ENCODE data around the gene CEP20.
A peak's percentile ranks its signal among the peaks of the same experiment; 100 is the strongest.

The CEP20 gene

GRCh38 chr16:15913046-15913698, 24.8 kb upstream of the CEP20 start:
- Histone ChIP-seq H3K79me1 (ENCODE audit: low read length) (no peaks in the 10 kb centered on the region), H3K4ac (ENCODE audit: low read depth, low read length) (no peak overlapping the region), H2AFZ (ENCODE audit: insufficient read depth, low read length, poor library complexity) (no peak overlapping the region), H3K27ac (ENCODE audit: low read depth, low read length) (no peak overlapping the region), H3K14ac (ENCODE audit: low read length) (no peak overlapping the region), H3K23ac (ENCODE audit: low read length) (no peak overlapping the region), H3K4me3 (ENCODE audit: low read depth, low read length) (no peak overlapping the region), H3K9ac (ENCODE audit: low read length) (no peak overlapping the region), H3K79me2 (ENCODE audit: control insufficient read depth, insufficient read depth, low read length, poor library complexity) (no peaks in the 10 kb centered on the region), H4K8ac (ENCODE audit: low read depth, low read length) (no peak overlapping the region), H2BK12ac (ENCODE audit: low read length) (no peak overlapping the region), H3K9me3 (ENCODE audit: insufficient read depth, low read depth, low read length) (peaks cover 2% of the 10 kb centered on the region), H2BK120ac (ENCODE audit: insufficient read depth, low read length, poor library complexity) (no peak overlapping the region), H3K36me3 (ENCODE audit: control insufficient read depth in 1 of 2, insufficient read depth in 2 of 2, low read length in 2 of 2) (no peaks in the 10 kb centered on the region), H3K4me2 (ENCODE audit: low read length) (no peak overlapping the region), H3K4me1 (ENCODE audit: control insufficient read depth in 1 of 2, insufficient read depth in 2 of 2, low read length in 2 of 2) (no peaks in the 10 kb centered on the region), H3K18ac (ENCODE audit: low read length) (no peak overlapping the region), H2BK5ac (ENCODE audit: low read depth, low read length, poor library complexity) (no peak overlapping the region), H2AK5ac (ENCODE audit: low read length) (no peak overlapping the region), H3K27me3 (ENCODE audit: insufficient read depth, low read length) (no peaks in the 10 kb centered on the region), H4K12ac (ENCODE audit: low read depth, low read length) (no peak overlapping the region), H4K91ac (ENCODE audit: low read depth, low read length) (no peak overlapping the region)
- WGBS (ENCODE audit: extremely low coverage, insufficient coverage, insufficient read length) = no CpG with 5 or more reads among the region's 7 CpGs
- DNase-seq = peak; percentile 20 to 65

- DNase-seq = no peak
- Histone ChIP-seq H3K9ac (ENCODE audit: low read length) (no peak overlapping the region), H2BK5ac (ENCODE audit: low read depth, low read length, poor library complexity) (no peak overlapping the region), H4K8ac (ENCODE audit: low read depth, low read length) (no peak overlapping the region), H3K27me3 (ENCODE audit: insufficient read depth, low read length) (no peaks in the 10 kb centered on the region), H3K4ac (ENCODE audit: low read depth, low read length) (no peak overlapping the region), H3K36me3 (ENCODE audit: control insufficient read depth in 1 of 2, insufficient read depth in 2 of 2, low read length in 2 of 2) (no peaks in the 10 kb centered on the region), H3K14ac (ENCODE audit: low read length) (no peak overlapping the region), H3K9me3 (ENCODE audit: insufficient read depth, low read depth, low read length) (no peaks in the 10 kb centered on the region), H2BK120ac (ENCODE audit: insufficient read depth, low read length, poor library complexity) (no peak overlapping the region), H3K27ac (ENCODE audit: low read depth, low read length) (no peak overlapping the region), H3K4me1 (ENCODE audit: control insufficient read depth in 1 of 2, insufficient read depth in 2 of 2, low read length in 2 of 2) (no peaks in the 10 kb centered on the region), H3K23ac (ENCODE audit: low read length) (no peak overlapping the region), H3K4me2 (ENCODE audit: low read length) (no peak overlapping the region), H3K18ac (ENCODE audit: low read length) (no peak overlapping the region), H4K12ac (ENCODE audit: low read depth, low read length) (no peak overlapping the region), H2AFZ (ENCODE audit: insufficient read depth, low read length, poor library complexity) (no peak overlapping the region), H2AK5ac (ENCODE audit: low read length) (no peak overlapping the region), H3K79me2 (ENCODE audit: control insufficient read depth, insufficient read depth, low read length, poor library complexity) (no peaks in the 10 kb centered on the region), H3K4me3 (ENCODE audit: low read depth, low read length) (no peak overlapping the region), H4K91ac (ENCODE audit: low read depth, low read length) (no peak overlapping the region), H3K79me1 (ENCODE audit: low read length) (no peaks in the 10 kb centered on the region), H2BK12ac (ENCODE audit: low read length) (no peak overlapping the region)
- WGBS (ENCODE audit: extremely low coverage, insufficient coverage, insufficient read length) = 100% methylated on average over 1 of the region's 3 CpGs
These were observed 22.8 kb upstream of the CEP20 start for GRCh38 chr16:15911198-15911597.

GRCh38 chr16:15907863-15908478, 19.6 kb upstream of the CEP20 start:
- Histone ChIP-seq H3K4ac (ENCODE audit: low read depth, low read length) (no peak overlapping the region), H3K4me2 (ENCODE audit: low read length) (no peak overlapping the region), H2AK5ac (ENCODE audit: low read length) (no peak overlapping the region), H4K8ac (ENCODE audit: low read depth, low read length) (no peak overlapping the region), H4K91ac (ENCODE audit: low read depth, low read length) (no peak overlapping the region), H3K27me3 (ENCODE audit: insufficient read depth, low read length) (no peaks in the 10 kb centered on the region), H2BK120ac (ENCODE audit: insufficient read depth, low read length, poor library complexity) (no peak overlapping the region), H3K23ac (ENCODE audit: low read length) (no peak overlapping the region), H3K14ac (ENCODE audit: low read length) (no peak overlapping the region), H3K18ac (ENCODE audit: low read length) (no peak overlapping the region), H3K27ac (ENCODE audit: low read depth, low read length) (no peak overlapping the region), H3K4me1 (ENCODE audit: control insufficient read depth in 1 of 2, insufficient read depth in 2 of 2, low read length in 2 of 2) (no peaks in the 10 kb centered on the region), H3K79me2 (ENCODE audit: control insufficient read depth, insufficient read depth, low read length, poor library complexity) (no peaks in the 10 kb centered on the region), H3K9me3 (ENCODE audit: insufficient read depth, low read depth, low read length) (peaks cover 2% of the 10 kb centered on the region), H3K36me3 (ENCODE audit: control insufficient read depth in 1 of 2, insufficient read depth in 2 of 2, low read length in 2 of 2) (no peaks in the 10 kb centered on the region), H2AFZ (ENCODE audit: insufficient read depth, low read length, poor library complexity) (no peak overlapping the region), H3K4me3 (ENCODE audit: low read depth, low read length) (no peak overlapping the region), H3K79me1 (ENCODE audit: low read length) (no peaks in the 10 kb centered on the region), H2BK12ac (ENCODE audit: low read length) (no peak overlapping the region), H4K12ac (ENCODE audit: low read depth, low read length) (no peak overlapping the region), H3K9ac (ENCODE audit: low read length) (no peak overlapping the region), H2BK5ac (ENCODE audit: low read depth, low read length, poor library complexity) (no peak overlapping the region)
- peak in 1 of 2 donors; percentile 29 for DNase-seq
- no CpG with 5 or more reads among the region's 7 CpGs for WGBS (ENCODE audit: extremely low coverage, insufficient coverage, insufficient read length)

- Histone ChIP-seq H3K14ac (ENCODE audit: low read length) (no peak overlapping the region), H3K23ac (ENCODE audit: low read length) (no peak overlapping the region), H2BK12ac (ENCODE audit: low read length) (no peak overlapping the region), H3K27me3 (ENCODE audit: insufficient read depth, low read length) (no peaks in the 10 kb centered on the region), H3K4me3 (ENCODE audit: low read depth, low read length) (no peak overlapping the region), H3K4me2 (ENCODE audit: low read length) (no peak overlapping the region), H3K36me3 (ENCODE audit: control insufficient read depth in 1 of 2, insufficient read depth in 2 of 2, low read length in 2 of 2) (no peaks in the 10 kb centered on the region), H3K18ac (ENCODE audit: low read length) (no peak overlapping the region), H3K4ac (ENCODE audit: low read depth, low read length) (no peak overlapping the region), H3K27ac (ENCODE audit: low read depth, low read length) (no peak overlapping the region), H2BK120ac (ENCODE audit: insufficient read depth, low read length, poor library complexity) (no peak overlapping the region), H3K4me1 (ENCODE audit: control insufficient read depth in 1 of 2, insufficient read depth in 2 of 2, low read length in 2 of 2) (no peaks in the 10 kb centered on the region), H2AFZ (ENCODE audit: insufficient read depth, low read length, poor library complexity) (no peak overlapping the region), H2BK5ac (ENCODE audit: low read depth, low read length, poor library complexity) (no peak overlapping the region), H3K79me1 (ENCODE audit: low read length) (no peaks in the 10 kb centered on the region), H4K12ac (ENCODE audit: low read depth, low read length) (no peak overlapping the region), H4K91ac (ENCODE audit: low read depth, low read length) (no peak overlapping the region), H2AK5ac (ENCODE audit: low read length) (no peak overlapping the region), H3K9me3 (ENCODE audit: insufficient read depth, low read depth, low read length) (peaks cover 2% of the 10 kb centered on the region), H3K9ac (ENCODE audit: low read length) (no peak overlapping the region), H4K8ac (ENCODE audit: low read depth, low read length) (no peak overlapping the region), H3K79me2 (ENCODE audit: control insufficient read depth, insufficient read depth, low read length, poor library complexity) (no peaks in the 10 kb centered on the region)
- WGBS (ENCODE audit: extremely low coverage, insufficient coverage, insufficient read length) = no CpG with 5 or more reads among the region's 2 CpGs
- no peak for DNase-seq
These were observed 18.0 kb upstream of the CEP20 start for GRCh38 chr16:15906439-15906838.
